ENCODE data around the gene PPIH. TPM values are rescaled to one million over a fixed set of nuclear protein-coding genes. Genes with fewer than 3 reads are reported as not detected.
"Not testable (repeated sequence)": the region's sequence is repeated elsewhere in the genome, so short reads cannot be mapped to it uniquely, and the experiment has no call there.

The PPIH gene
- total RNA-seq, 2 donors from 2014 or later: 18.2 to 24.9 TPM

DNA sequence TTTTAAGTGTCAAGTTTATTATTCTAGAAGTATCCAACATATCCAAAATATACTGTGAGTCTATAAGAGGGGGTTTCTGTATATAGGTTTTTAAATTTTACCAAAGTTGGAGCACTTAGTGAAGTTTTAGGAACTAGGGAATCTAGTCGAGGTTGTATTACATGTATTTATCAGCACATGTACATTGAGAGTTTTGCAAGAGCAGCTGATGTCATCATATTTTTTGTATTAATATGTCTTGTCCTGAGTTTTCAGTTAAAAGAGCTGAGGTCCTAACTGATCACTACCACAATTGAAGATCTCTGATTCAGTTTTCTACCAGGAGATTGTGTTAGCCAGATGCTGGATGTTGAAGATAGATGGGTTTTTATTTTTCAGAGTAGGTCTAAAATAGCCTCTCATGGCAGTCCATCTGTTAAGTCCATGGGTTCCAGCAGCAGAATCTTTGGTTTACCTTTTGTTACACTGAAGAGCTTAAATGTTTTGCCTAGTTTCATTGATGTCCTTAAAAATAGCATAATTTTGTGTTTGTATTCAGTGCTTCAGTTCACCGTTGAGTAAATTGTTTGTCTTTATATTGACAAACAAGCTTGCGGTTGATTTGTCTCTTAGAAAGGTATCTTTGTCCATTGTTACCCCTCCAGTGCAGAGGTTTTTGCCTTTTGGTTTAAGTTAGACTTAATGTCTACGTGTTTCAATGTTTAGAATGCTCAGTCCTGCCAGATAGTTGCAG is 40.0 kb downstream of the PPIH start:
- Histone ChIP-seq H3K27me3 (no peaks in the 10 kb centered on the region), H3K4me1 (peaks cover 0 to 4% of the 10 kb centered on the region in 2 donors), H3K9me3 (no peaks in the 10 kb centered on the region), H3K4me3 (no peak overlapping the region), H3K36me3 (peaks cover 68% of the 10 kb centered on the region), H3K27ac (no peak overlapping the region)
- TF ChIP-seq CTCF (IDR thresholded peaks at IDR 0.05): no peak
- no peak for DNase-seq (ENCODE audit: low spot score)

DNA sequence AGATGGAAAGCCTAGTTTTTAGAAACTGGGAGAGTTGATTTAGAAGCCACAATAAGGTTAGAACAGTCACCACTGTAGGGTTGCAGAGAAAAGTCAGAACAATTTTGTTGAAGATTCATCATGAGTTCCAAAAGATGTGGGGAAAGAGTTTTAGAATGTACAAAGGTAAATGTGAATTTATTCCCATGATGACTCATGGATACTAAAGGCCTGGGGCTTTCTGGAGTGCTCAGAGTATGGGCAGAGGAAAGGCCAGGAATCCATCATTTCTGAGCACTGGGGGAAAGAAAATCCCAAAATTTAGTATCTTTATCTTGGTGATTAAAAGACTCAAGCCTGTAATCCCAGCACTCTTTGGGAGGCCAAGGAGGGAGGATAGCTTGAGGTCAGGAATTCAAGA is 41.8 kb downstream of the PPIH start:
- Histone ChIP-seq H3K4me3 (no peak overlapping the region), H3K27ac (no peak overlapping the region), H3K4me1 (no peaks in the 10 kb centered on the region), H3K36me3 (peaks cover 84% of the 10 kb centered on the region), H3K27me3 (no peaks in the 10 kb centered on the region), H3K9me3 (no peaks in the 10 kb centered on the region)
- DNase-seq (ENCODE audit: low spot score): no peak
- TF ChIP-seq CTCF (IDR thresholded peaks at IDR 0.05): no peak

- H3K4me3 ChIP-seq: no peak overlapping the region
- no peaks in the 10 kb centered on the region for H3K4me1 ChIP-seq
- H3K27ac ChIP-seq: no peak overlapping the region
- no peaks in the 10 kb centered on the region for H3K27me3 ChIP-seq
- peaks cover 68% of the 10 kb centered on the region for H3K36me3 ChIP-seq
- DNase-seq (ENCODE audit: low spot score): no peak
- H3K9me3 ChIP-seq: peaks cover 0 to 6% of the 10 kb centered on the region in 2 donors
- no peak for TF ChIP-seq CTCF (IDR thresholded peaks at IDR 0.05)
Observed at GRCh38 chr1:42703888-42704464, 45.8 kb downstream of the PPIH start.

DNA sequence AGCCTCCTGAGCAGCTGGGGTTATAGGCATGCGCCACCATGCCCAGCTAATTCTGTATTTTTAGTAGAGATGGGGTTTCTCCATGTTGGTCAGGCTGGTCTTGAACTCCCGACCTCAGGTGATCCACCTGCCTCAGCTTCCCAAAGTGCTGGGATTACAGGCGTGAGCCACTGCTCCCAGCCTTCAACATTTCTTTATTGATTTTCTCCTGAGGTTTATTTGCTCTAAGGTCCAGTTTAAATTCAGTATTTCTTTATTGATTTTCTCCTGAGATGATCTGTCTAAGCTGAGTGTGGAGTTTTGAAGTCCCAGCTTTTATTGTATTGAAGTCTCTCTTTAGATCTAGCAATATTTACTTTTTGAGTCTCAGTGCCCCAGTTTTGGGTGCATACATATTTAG is 54.6 kb downstream of the PPIH start:
- Histone ChIP-seq H3K9me3 (peaks cover 4 to 16% of the 10 kb centered on the region in 2 donors), H3K36me3 (peaks cover 39% of the 10 kb centered on the region)
- not testable (repeated sequence) for H3K27ac ChIP-seq; H3K4me3 ChIP-seq; DNase-seq (ENCODE audit: low spot score); H3K4me1 ChIP-seq; H3K27me3 ChIP-seq

GRCh38 chr1:42713293-42713692 is 55.1 kb downstream of the PPIH start:
- Histone ChIP-seq H3K27ac (no peak overlapping the region), H3K4me3 (no peak overlapping the region), H3K27me3 (no peaks in the 10 kb centered on the region), H3K4me1 (no peaks in the 10 kb centered on the region), H3K36me3 (peaks cover 39% of the 10 kb centered on the region), H3K9me3 (peaks cover 4 to 16% of the 10 kb centered on the region in 2 donors)
- no peak for DNase-seq (ENCODE audit: low spot score)
- TF ChIP-seq CTCF (IDR thresholded peaks at IDR 0.05): no peak

- not testable (repeated sequence) for H3K4me1 ChIP-seq; H3K27ac ChIP-seq; DNase-seq (ENCODE audit: low spot score); H3K4me3 ChIP-seq; H3K27me3 ChIP-seq
- peaks cover 4 to 16% of the 10 kb centered on the region in 2 donors for H3K9me3 ChIP-seq
- H3K36me3 ChIP-seq: peaks cover 39% of the 10 kb centered on the region
Observed at GRCh38 chr1:42714441-42714840, 56.2 kb downstream of the PPIH start.

DNA sequence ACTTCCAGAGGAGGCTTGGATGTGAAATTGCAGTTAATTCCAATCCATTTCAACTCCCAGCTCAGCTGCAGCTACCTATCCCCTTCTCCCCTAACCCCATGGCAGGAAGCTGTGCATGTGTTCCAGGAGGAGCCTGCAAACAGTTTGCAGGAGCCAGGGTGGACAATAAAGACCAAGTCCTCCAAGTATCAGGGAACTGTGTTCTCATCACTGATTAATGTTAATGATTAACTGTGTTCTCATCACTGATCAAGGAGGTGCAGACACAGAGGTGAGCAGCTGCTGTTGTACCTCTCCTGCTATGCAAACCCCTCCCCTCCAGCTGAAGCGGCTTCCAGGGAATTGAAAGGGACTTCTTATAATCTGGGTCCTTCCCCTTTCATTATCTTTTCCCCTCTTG is 62.6 kb downstream of the PPIH start:
- Histone ChIP-seq H3K9me3 (no peaks in the 10 kb centered on the region), H3K4me3 (no peak overlapping the region), H3K36me3 (peaks cover 2% of the 10 kb centered on the region), H3K27ac (no peak overlapping the region), H3K4me1 (no peaks in the 10 kb centered on the region), H3K27me3 (no peaks in the 10 kb centered on the region)
- TF ChIP-seq CTCF (IDR thresholded peaks at IDR 0.05): no peak
- DNase-seq (ENCODE audit: low spot score): no peak
